Measurements from ENCODE around the gene PTGER4.
"Not testable (repeated sequence)": the region's sequence is repeated elsewhere in the genome, so short reads cannot be mapped to it uniquely, and the experiment has no call there.

PTGER4 gene

GRCh38 chr5:40655138-40655537, 24.6 kb upstream of the PTGER4 start:
- Histone ChIP-seq H3K4me2 (ENCODE audit: low read depth, low read length, poor library complexity, severe bottlenecking) (peak overlapping the region; percentile 67), H3K79me2 (ENCODE audit: insufficient read depth, low read length) (no peaks in the 10 kb centered on the region), H3K9ac (ENCODE audit: low read depth, low read length, poor library complexity, severe bottlenecking) (no peak overlapping the region), H3K27me3 (ENCODE audit: insufficient read depth, low read length, poor library complexity, severe bottlenecking) (no peaks in the 10 kb centered on the region), H3F3A (ENCODE audit: low read depth) (no peaks in the 10 kb centered on the region), H3K36me3 (ENCODE audit: insufficient read depth, low read length) (no peaks in the 10 kb centered on the region), H3K9me2 (replicated peaks; ENCODE audit: low read depth, low read length) (no peaks in the 10 kb centered on the region), H4K20me1 (ENCODE audit: insufficient read depth, low read length, poor library complexity, severe bottlenecking) (no peaks in the 10 kb centered on the region), H3K9me3 (ENCODE audit: insufficient read depth, low read depth, low read length) (no peaks in the 10 kb centered on the region), H3K4me3 (ENCODE audit: low read length, poor library complexity, severe bottlenecking) (no peak overlapping the region), H3K4me1 (ENCODE audit: insufficient read depth, low read length, poor library complexity, severe bottlenecking) (peaks cover 85% of the 10 kb centered on the region), H2AFZ (ENCODE audit: low read length) (no peak overlapping the region)
- TF ChIP-seq EZH2phosphoT487 (IDR thresholded peaks at IDR 0.05; ENCODE audit: borderline replicate concordance), result no peak
- TF ChIP-seq, protein P1, sequence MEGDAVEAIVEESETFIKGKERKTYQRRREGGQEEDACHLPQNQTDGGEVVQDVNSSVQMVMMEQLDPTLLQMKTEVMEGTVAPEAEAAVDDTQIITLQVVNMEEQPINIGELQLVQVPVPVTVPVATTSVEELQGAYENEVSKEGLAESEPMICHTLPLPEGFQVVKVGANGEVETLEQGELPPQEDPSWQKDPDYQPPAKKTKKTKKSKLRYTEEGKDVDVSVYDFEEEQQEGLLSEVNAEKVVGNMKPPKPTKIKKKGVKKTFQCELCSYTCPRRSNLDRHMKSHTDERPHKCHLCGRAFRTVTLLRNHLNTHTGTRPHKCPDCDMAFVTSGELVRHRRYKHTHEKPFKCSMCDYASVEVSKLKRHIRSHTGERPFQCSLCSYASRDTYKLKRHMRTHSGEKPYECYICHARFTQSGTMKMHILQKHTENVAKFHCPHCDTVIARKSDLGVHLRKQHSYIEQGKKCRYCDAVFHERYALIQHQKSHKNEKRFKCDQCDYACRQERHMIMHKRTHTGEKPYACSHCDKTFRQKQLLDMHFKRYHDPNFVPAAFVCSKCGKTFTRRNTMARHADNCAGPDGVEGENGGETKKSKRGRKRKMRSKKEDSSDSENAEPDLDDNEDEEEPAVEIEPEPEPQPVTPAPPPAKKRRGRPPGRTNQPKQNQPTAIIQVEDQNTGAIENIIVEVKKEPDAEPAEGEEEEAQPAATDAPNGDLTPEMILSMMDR (conservative IDR thresholded peaks at IDR 0.05; ENCODE audit: low read length), result no peak

DNA sequence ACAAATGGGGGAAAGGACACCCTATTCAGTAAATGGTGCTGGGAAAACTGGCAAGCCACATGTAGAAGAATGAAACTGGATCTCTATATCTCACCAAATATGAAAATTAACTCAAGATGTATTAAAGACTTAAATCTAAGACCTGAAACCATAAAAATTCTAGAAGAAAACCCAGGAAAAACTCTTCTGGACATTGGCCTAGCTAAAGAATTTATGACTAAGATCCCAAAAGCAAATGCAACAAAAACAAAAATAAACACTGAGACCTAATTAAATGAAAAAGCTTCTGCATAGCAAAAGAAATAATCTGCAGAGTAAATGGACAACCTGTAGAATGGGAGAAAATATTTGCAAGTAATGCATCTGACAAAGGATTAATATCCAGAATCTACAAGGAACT, 23.6 kb upstream of the PTGER4 start:
- not testable (repeated sequence) for H4K20me1 ChIP-seq (ENCODE audit: insufficient read depth, low read length, poor library complexity, severe bottlenecking); H3K4me2 ChIP-seq (ENCODE audit: low read depth, low read length, poor library complexity, severe bottlenecking); H3K9me2 ChIP-seq (replicated peaks; ENCODE audit: low read depth, low read length); H2AFZ ChIP-seq (ENCODE audit: low read length); H3K4me3 ChIP-seq (ENCODE audit: low read length, poor library complexity, severe bottlenecking); H3K36me3 ChIP-seq (ENCODE audit: insufficient read depth, low read length); H3F3A ChIP-seq (ENCODE audit: low read depth); H3K79me2 ChIP-seq (ENCODE audit: insufficient read depth, low read length); H3K9ac ChIP-seq (ENCODE audit: low read depth, low read length, poor library complexity, severe bottlenecking); H3K27me3 ChIP-seq (ENCODE audit: insufficient read depth, low read length, poor library complexity, severe bottlenecking); H3K9me3 ChIP-seq (ENCODE audit: insufficient read depth, low read depth, low read length)
- H3K4me1 ChIP-seq (ENCODE audit: insufficient read depth, low read length, poor library complexity, severe bottlenecking), result peaks cover 75% of the 10 kb centered on the region

DNA sequence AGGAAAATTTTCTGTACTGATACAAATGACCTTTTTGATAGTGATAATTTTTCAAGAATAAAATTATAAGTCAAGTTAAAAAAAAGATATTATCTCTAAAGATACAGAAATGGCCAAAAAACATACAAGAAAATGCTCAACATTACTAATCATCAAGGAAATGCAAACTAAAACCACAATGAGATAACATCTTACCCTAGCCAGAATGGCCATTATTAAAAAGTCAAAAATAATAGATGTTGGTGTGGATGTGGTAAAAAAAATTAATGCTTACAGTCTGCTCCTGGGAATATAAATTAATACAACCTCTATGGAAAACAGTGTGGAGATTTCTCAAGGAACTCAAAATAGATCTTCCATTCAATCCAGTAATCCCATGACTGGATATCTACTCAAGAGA, 22.9 kb upstream of the PTGER4 start:
- Histone ChIP-seq H3K4me1 (ENCODE audit: insufficient read depth, low read length, poor library complexity, severe bottlenecking) (peaks cover 72% of the 10 kb centered on the region), H3K79me2 (ENCODE audit: insufficient read depth, low read length) (no peaks in the 10 kb centered on the region), H3K9me2 (replicated peaks; ENCODE audit: low read depth, low read length) (no peaks in the 10 kb centered on the region), H3K4me3 (ENCODE audit: low read length, poor library complexity, severe bottlenecking) (no peak overlapping the region), H3K27me3 (ENCODE audit: insufficient read depth, low read length, poor library complexity, severe bottlenecking) (no peaks in the 10 kb centered on the region), H4K20me1 (ENCODE audit: insufficient read depth, low read length, poor library complexity, severe bottlenecking) (no peaks in the 10 kb centered on the region), H2AFZ (ENCODE audit: low read length) (no peak overlapping the region), H3K36me3 (ENCODE audit: insufficient read depth, low read length) (no peaks in the 10 kb centered on the region), H3K9me3 (ENCODE audit: insufficient read depth, low read depth, low read length) (no peaks in the 10 kb centered on the region), H3K4me2 (ENCODE audit: low read depth, low read length, poor library complexity, severe bottlenecking) (no peak overlapping the region), H3F3A (ENCODE audit: low read depth) (0 out of 2 replicates have a peak, but pooled peaks cover 3% of the 10 kb centered on the region), H3K9ac (ENCODE audit: low read depth, low read length, poor library complexity, severe bottlenecking) (no peak overlapping the region)
- no peak for TF ChIP-seq EZH2phosphoT487 (IDR thresholded peaks at IDR 0.05; ENCODE audit: borderline replicate concordance)
- TF ChIP-seq, protein P1 (conservative IDR thresholded peaks at IDR 0.05; ENCODE audit: low read length), result no peak

GRCh38 chr5:40660751-40661150, 19.0 kb upstream of the PTGER4 start:
- H3K36me3 ChIP-seq (ENCODE audit: insufficient read depth, low read length), result no peaks in the 10 kb centered on the region
- no peaks in the 10 kb centered on the region for H3K27me3 ChIP-seq (ENCODE audit: insufficient read depth, low read length, poor library complexity, severe bottlenecking)
- no peaks in the 10 kb centered on the region for H4K20me1 ChIP-seq (ENCODE audit: insufficient read depth, low read length, poor library complexity, severe bottlenecking)
- no peak for TF ChIP-seq EZH2phosphoT487 (IDR thresholded peaks at IDR 0.05; ENCODE audit: borderline replicate concordance)
- TF ChIP-seq, protein P1 (conservative IDR thresholded peaks at IDR 0.05; ENCODE audit: low read length), result no peak
- no peaks in the 10 kb centered on the region for H3K79me2 ChIP-seq (ENCODE audit: insufficient read depth, low read length)
- H3K9me2 ChIP-seq (replicated peaks; ENCODE audit: low read depth, low read length), result no peaks in the 10 kb centered on the region
- H2AFZ ChIP-seq (ENCODE audit: low read length), result no peak overlapping the region
- H3K4me3 ChIP-seq (ENCODE audit: low read length, poor library complexity, severe bottlenecking), result no peak overlapping the region
- H3K9ac ChIP-seq (ENCODE audit: low read depth, low read length, poor library complexity, severe bottlenecking), result peak overlapping the region; percentile 40
- 0 out of 2 replicates have a peak, but pooled peaks cover 3% of the 10 kb centered on the region for H3F3A ChIP-seq (ENCODE audit: low read depth)
- no peak overlapping the region for H3K4me2 ChIP-seq (ENCODE audit: low read depth, low read length, poor library complexity, severe bottlenecking)
- peaks cover 44% of the 10 kb centered on the region for H3K4me1 ChIP-seq (ENCODE audit: insufficient read depth, low read length, poor library complexity, severe bottlenecking)
- H3K9me3 ChIP-seq (ENCODE audit: insufficient read depth, low read depth, low read length), result no peaks in the 10 kb centered on the region

Data from Loucy (cell line).